ENCODE results near the gene HOXB3.

GRCh38 chr17:48582750-48583069 lies 7.3 kb downstream of the HOXB3 start:
- no peak for TF ChIP-seq CTCF (IDR thresholded peaks at IDR 0.05)
- TF ChIP-seq POLR2A (IDR thresholded peaks at IDR 0.05), result no peak
